Amniotic stem cell (primary cell): Measurements from ENCODE around the gene MAEA.

Experiments used
- DNase-seq: peaks from one replicate; lab custom pipeline; 2025; lab: John Stamatoyannopoulos, UW

The MAEA gene

GRCh38 chr4:1380368-1381151 is 90.9 kb downstream of the MAEA start:
- DNase-seq, result no peak

GRCh38 chr4:1381181-1381621 is 91.5 kb downstream of the MAEA start:
- DNase-seq, result no peak

- no peak for DNase-seq
Observed at GRCh38 chr4:1381944-1382541, 92.4 kb downstream of the MAEA start.

- DNase-seq, result no peak
Observed at GRCh38 chr4:1382776-1383727, 93.4 kb downstream of the MAEA start.

GRCh38 chr4:1383728-1384591 is 94.3 kb downstream of the MAEA start:
- DNase-seq, result no peak

- no peak for DNase-seq
Observed at GRCh38 chr4:1384675-1385372, 95.1 kb downstream of the MAEA start.

GRCh38 chr4:1385373-1386340 is 96.0 kb downstream of the MAEA start:
- no peak for DNase-seq
